ENCODE data around the gene ZNF699.
"Not testable (repeated sequence)": the region's sequence is repeated elsewhere in the genome, so short reads cannot be mapped to it uniquely, and the experiment has no call there.

The ZNF699 gene

GRCh38 chr19:9309139-9309973 is at the start of gene ZNF699:
Gene ZNF699 (minus strand): TSS chr19:9309838. CDS start chr19:9305119, 4,719 bp downstream.
- DNase-seq = peak; percentile 98

- DNase-seq = no peak
Observed at GRCh38 chr19:9354651-9355050, 45.0 kb upstream of the ZNF699 start.

DNA sequence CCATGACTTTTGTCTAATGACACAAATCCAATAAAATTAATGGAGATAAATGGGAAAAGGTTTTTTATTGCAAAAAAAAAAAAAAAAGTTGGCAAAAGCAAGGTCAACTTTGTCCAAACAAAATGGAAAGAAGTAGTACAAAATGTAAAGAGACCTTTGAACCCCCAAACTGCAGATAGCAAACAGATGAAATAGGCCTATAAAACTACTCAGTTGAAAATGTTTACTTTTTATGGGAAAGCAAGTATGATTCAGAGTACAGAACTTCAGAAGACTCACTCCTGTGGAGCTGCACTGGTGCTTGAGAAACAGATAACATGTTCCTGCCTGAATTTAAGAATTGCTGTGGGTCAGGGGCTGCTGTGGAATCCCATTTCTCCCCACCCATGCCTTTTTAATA is 43.4 kb upstream of the ZNF699 start:
- no peak for DNase-seq

DNA sequence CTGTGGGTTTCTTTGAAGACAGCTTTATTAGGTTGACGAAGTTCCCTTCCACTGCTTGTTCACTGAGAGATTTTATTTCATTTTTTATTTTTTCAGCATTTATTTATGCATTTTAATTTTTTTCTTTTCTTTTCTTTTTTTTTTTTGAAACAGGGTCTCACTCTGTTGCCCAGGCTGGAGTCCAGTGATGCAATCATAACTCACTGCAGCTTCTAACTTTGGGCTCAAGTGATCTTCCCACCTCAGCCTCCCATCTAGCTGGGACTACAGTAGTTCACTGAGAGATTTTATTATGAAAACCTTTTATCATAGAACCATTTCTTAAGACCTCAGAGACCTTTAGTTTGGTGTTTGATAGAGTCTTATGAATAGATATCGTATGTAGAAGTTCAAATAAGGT is 42.9 kb upstream of the ZNF699 start:
- no peak for DNase-seq

DNA sequence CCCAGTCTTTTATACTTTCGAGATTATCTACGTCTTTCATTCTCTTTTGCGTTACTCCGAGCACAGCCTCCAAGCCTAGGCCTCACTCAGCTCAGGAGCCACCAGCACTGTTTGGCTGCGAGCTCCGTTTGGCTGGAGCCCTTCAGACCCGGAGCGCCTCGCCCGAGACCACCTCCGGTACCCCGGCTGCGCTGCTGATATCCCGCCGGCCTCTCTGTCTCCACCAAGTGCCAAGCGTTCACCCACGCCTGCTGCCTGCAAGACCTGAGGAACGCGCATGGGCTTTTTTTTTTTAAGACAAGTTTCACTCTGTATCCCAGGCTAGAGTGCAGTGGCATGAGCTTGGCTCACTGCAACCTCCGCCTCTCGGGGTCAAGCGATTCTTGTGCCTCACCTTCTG is 39.0 kb upstream of the ZNF699 start:
- DNase-seq = no peak

GRCh38 chr19:9348253-9348652 is 38.6 kb upstream of the ZNF699 start:
- DNase-seq = no peak

- no peak for DNase-seq
Observed at GRCh38 chr19:9345005-9345404, 35.4 kb upstream of the ZNF699 start.

DNA sequence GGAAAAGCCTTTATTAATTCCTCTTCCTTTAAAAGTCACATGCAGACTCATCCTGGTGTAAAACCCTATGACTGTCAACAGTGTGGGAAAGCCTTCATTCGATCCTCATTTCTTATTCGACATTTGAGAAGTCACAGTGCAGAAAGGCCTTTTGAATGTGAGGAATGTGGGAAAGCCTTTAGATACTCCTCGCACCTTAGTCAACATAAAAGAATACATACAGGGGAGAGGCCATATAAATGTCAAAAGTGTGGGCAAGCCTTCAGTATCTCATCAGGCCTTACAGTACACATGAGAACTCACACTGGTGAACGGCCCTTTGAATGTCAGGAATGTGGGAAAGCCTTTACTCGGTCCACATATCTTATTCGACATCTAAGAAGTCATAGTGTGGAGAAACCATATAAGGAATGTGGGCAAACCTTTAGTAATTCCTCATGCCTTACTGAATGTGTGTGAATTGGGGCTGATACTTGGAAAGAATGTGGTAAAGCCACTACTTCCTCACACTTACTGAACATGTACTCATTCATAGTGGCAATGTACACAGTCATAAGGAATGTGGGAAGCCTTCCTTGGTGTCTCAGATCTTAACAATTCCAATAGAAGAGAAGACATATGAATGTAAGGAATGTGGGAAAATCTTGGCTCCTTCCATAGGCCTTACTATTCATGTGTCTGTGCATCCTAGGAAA is 33.1 kb upstream of the ZNF699 start:
- no peak for DNase-seq

- DNase-seq = no peak
Observed at GRCh38 chr19:9329999-9330398, 20.4 kb upstream of the ZNF699 start.

GRCh38 chr19:9324584-9324962 is 14.9 kb upstream of the ZNF699 start:
- DNase-seq = no peak

DNA sequence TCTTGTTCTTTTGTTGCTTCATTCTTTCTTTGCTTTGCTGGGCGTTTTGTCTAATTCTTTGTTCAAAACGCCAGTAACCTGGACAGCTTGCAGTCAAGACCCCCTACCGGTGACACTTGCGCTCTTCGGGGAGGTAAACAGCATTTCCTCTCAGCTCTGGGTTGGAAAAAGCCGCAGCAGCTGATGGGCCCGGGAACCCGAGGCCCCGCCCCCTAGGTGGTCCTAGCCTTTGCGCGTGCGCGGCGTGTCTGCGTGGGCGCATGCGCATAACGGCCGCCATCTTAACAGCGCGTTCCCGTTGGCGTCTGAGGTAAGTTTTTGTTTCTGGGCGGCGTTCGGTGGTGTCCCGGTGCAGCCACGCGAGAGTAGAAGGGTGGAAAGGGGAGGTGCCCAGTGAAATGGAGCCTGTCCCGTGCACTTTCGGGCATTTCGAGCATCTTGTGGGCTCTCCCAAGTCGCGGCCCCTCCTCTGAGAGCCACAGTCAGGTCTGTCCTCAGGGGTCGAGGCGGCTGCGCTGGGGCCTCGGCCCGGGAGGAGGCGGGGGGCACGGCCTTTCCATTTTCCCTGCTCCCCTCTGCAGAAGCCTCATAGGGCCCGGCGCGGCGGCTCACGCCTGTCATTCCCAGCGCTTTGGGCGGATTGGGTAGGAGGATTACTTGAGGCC is 14.4 kb upstream of the ZNF699 start, which contains the start of gene ZNF559:
TSS of gene ZNF559 (plus strand) at position 261 of the 665 bp plus-strand sequence. CDS start 14,371 bp downstream, outside the sequence.
- peak; percentile 76 for DNase-seq

DNA sequence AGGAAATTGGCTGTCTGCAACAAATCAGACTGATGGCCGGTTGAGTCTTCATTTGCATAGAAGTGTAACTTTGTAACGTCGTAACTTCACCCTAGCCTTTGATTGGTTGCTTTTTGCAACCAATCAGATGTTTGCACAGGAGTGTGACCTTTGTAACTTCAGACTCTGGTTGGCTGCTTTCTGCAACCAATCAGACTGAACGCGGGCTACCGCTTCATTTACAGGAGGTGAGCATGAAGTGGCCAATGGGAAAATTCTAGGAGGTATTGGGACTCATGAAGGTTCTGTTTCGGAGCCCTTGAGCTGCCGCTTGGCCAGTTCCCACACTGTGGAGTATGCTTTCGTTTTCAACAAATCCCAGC is 13.9 kb upstream of the ZNF699 start:
- peak; percentile 62 for DNase-seq

DNA sequence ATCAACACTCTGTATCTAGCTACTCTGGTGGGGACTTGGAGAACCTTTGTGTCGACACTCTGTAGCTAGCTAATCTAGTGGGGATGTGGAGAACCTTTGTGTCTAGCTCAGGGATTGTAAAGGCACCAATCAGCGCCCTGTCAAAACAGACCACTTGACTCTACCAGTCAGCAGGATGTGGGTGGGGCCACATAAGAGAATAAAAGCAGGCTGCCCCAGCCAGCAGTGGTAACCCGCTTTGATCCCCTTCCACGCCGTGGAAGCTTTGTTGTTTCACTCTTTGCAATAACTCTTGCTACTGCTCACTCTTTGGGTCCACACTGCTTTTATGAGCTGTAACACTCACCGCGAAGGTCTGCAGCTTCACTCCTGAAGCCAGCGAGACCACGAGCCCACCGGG is 12.6 kb upstream of the ZNF699 start:
- DNase-seq = not testable (repeated sequence)

- not testable (repeated sequence) for DNase-seq
Observed at GRCh38 chr19:9321756-9322155, 12.1 kb upstream of the ZNF699 start.

- DNase-seq = no peak
Observed at GRCh38 chr19:9321338-9321737, 11.7 kb upstream of the ZNF699 start.

GRCh38 chr19:9313756-9314155 is 4.1 kb upstream of the ZNF699 start:
- no peak for DNase-seq

GRCh38 chr19:9309974-9310446 is 372 bp upstream of the ZNF699 start:
- DNase-seq = peak; percentile 98

DNA sequence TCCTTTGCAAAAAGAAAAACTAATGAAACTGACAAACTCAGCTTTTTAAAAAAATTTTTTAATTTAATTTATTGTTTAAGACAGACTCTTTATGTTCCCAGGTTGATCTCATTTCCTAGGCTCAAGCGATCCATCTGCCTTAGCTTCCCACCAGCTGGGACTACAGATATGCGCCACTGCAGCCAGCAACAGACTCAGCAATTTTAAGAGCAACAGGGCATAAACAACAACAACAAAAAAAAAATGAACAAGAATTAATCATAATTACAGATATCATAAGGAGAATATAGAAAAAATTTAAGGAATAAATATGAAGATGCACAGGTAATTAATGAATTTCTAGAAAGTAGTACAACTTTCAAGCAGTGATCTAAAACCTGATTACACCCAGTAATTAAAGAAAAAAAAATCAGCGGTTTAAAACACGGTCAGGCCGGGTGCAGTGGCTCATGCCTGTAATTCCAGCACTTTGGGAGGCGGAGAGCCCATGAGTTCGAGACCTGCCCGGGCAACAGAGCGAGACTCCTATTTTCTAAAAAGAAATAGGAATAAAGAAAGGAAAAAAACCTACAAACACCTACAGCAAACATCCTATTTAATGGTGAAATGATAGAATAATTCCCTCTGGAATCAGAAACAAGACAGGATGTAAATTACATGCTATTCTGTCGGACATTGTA is 1.4 kb downstream of the ZNF699 start:
- no peak for DNase-seq

GRCh38 chr19:9306443-9306842 is 3.2 kb downstream of the ZNF699 start:
- DNase-seq = no peak

DNA sequence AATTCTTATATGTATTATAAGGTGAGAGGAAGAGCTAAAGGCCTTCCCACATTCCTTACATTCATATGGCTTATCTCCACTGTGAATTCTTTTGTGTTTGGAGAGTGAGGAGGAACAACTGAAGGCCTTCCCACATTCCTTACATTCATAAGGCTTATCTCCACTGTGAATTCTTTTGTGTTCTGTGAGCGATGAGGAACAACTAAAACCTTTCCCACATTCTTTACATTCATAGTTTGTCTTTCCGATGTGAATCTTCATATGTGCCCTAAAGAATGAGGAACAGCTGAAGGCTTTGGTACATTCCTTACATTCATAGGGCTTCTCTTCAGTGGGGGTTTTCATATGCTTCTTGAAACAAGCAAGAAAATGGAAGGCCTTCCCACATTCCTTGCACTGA is 13.3 kb downstream of the ZNF699 start:
- DNase-seq = no peak

GRCh38 chr19:9295411-9295849 is 14.2 kb downstream of the ZNF699 start:
- DNase-seq = no peak

GRCh38 chr19:9289231-9289884 is 20.3 kb downstream of the ZNF699 start:
- DNase-seq = no peak
